Endothelial cell (in vitro differentiated cells): ENCODE data around the gene ENSA. TPM values are rescaled to one million over a fixed set of nuclear protein-coding genes. Genes with fewer than 3 reads are reported as not detected.
A peak's percentile ranks its signal among the peaks of the same experiment; 100 is the strongest.
"Not testable (repeated sequence)": the region's sequence is repeated elsewhere in the genome, so short reads cannot be mapped to it uniquely, and the experiment has no call there.

Experiments
- DNase-seq: peaks from one replicate; pipeline ENCODE4 v3.0.0; 2021; ENCODE audit warnings: low spot score
- H3K27ac Mint-ChIP-seq: one replicate; pipeline ENCODE4 v1.8.0; 2021; ENCODE audit warnings: mixed read lengths, inconsistent platforms; ENCODE audit not compliant: unreplicated experiment
- H3K27me3 Mint-ChIP-seq: one replicate; pipeline ENCODE4 v1.8.0; 2021; ENCODE audit warnings: mild to moderate bottlenecking, moderate library complexity, mixed read lengths, inconsistent platforms; ENCODE audit not compliant: unreplicated experiment
- H3K36me3 Mint-ChIP-seq: one replicate; pipeline ENCODE4 v1.8.0; 2021; ENCODE audit warnings: mild to moderate bottlenecking, low read depth, mixed read lengths, inconsistent platforms; ENCODE audit not compliant: unreplicated experiment
- H3K4me1 Mint-ChIP-seq: one replicate; pipeline ENCODE4 v1.8.0; 2021; ENCODE audit warnings: mild to moderate bottlenecking, mixed read lengths, inconsistent platforms; ENCODE audit not compliant: unreplicated experiment
- H3K4me3 Mint-ChIP-seq: one replicate; pipeline ENCODE4 v1.8.0; 2021; ENCODE audit warnings: mild to moderate bottlenecking, mixed read lengths, inconsistent platforms; ENCODE audit not compliant: unreplicated experiment
- H3K9me3 Mint-ChIP-seq: one replicate; pipeline ENCODE4 v1.8.0; 2021; ENCODE audit warnings: mixed read lengths, inconsistent platforms; ENCODE audit not compliant: unreplicated experiment
- CTCF ChIP-seq: fragments of 200-600 bp; sonication (generic); IDR thresholded peaks from one replicate; pipeline ENCODE4 v1.5.0; 2021; ENCODE audit warnings: antibody characterized with exemption; ENCODE audit not compliant: unreplicated experiment
- total RNA-seq: library from RNA; stranded (reverse); fragmentation: NEBNext Ultra II Directional; extraction: Animal tissue kit (Norgen Biotek cat#: 25700); gene quantifications from one replicate; pipeline ENCODE4 v1.2.1, GENCODE V29; 2021; ENCODE audit not compliant: unreplicated experiment

Gene ENSA
- total RNA-seq, 1 donor from 2014 or later = 200 TPM

GRCh38 chr1:150603711-150604110, 25.7 kb downstream of the ENSA start:
- Mint-ChIP-seq H3K4me1 (peaks cover 8% of the 10 kb centered on the region), H3K9me3 (no peaks in the 10 kb centered on the region), H3K27ac (peak overlapping the region; percentile 65), H3K27me3 (peaks cover 1% of the 10 kb centered on the region), H3K4me3 (no peak overlapping the region), H3K36me3 (peaks cover 3% of the 10 kb centered on the region)
- DNase-seq = no peak
- no peak for TF ChIP-seq CTCF

GRCh38 chr1:150602372-150602771, 27.0 kb downstream of the ENSA start:
- H3K4me3 Mint-ChIP-seq, H3K4me1 Mint-ChIP-seq, H3K27ac Mint-ChIP-seq, H3K27me3 Mint-ChIP-seq, H3K9me3 Mint-ChIP-seq, H3K36me3 Mint-ChIP-seq, DNase-seq: not testable (repeated sequence)

GRCh38 chr1:150601540-150601939, 27.9 kb downstream of the ENSA start:
- Mint-ChIP-seq H3K4me3 (no peak overlapping the region), H3K27me3 (peaks cover 1% of the 10 kb centered on the region), H3K4me1 (peaks cover 12% of the 10 kb centered on the region), H3K27ac (no peak overlapping the region), H3K36me3 (peaks cover 6% of the 10 kb centered on the region), H3K9me3 (no peaks in the 10 kb centered on the region)
- no peak for DNase-seq
- TF ChIP-seq CTCF = no peak

- not testable (repeated sequence) for DNase-seq, H3K27me3 Mint-ChIP-seq, H3K27ac Mint-ChIP-seq, H3K4me3 Mint-ChIP-seq, H3K9me3 Mint-ChIP-seq
- Mint-ChIP-seq H3K4me1 (peaks cover 18% of the 10 kb centered on the region), H3K36me3 (peaks cover 18% of the 10 kb centered on the region)
Measured at GRCh38 chr1:150598346-150598745, 31.1 kb downstream of the ENSA start.

GRCh38 chr1:150596976-150597375, 32.4 kb downstream of the ENSA start:
- Mint-ChIP-seq H3K9me3 (no peaks in the 10 kb centered on the region), H3K4me1 (peaks cover 18% of the 10 kb centered on the region), H3K27me3 (peaks cover 11% of the 10 kb centered on the region), H3K27ac (peak overlapping the region; percentile 14), H3K36me3 (peaks cover 18% of the 10 kb centered on the region), H3K4me3 (no peak overlapping the region)
- TF ChIP-seq CTCF = no peak
- DNase-seq = no peak

GRCh38 chr1:150596095-150596892, 33.1 kb downstream of the ENSA start:
- H3K36me3 Mint-ChIP-seq = peaks cover 18% of the 10 kb centered on the region
- no peak for TF ChIP-seq CTCF
- peak overlapping the region; percentile 83 for H3K27ac Mint-ChIP-seq
- peaks cover 11% of the 10 kb centered on the region for H3K27me3 Mint-ChIP-seq
- peaks cover 18% of the 10 kb centered on the region for H3K4me1 Mint-ChIP-seq
- H3K4me3 Mint-ChIP-seq = no peak overlapping the region
- no peak for DNase-seq
- no peaks in the 10 kb centered on the region for H3K9me3 Mint-ChIP-seq
